Neural cell (in vitro differentiated cells): ENCODE results near the gene MYH1. TPM values are rescaled to one million over a fixed set of nuclear protein-coding genes. Genes with fewer than 3 reads are reported as not detected.

Source experiments
- H2AFZ ChIP-seq: fragments of 200-600, 300-800 bp; sonication (generic), shearing (Covaris generic); 2 replicates; pipeline ENCODE4 v1.6.0; 2014; ENCODE audit warnings: low read depth, mild to moderate bottlenecking, antibody characterized with exemption, low read length, moderate library complexity
- H3F3A ChIP-seq: fragments of 200-600 bp; shearing (Covaris generic); 2 replicates; pipeline ENCODE4 v1.6.1; 2016; ENCODE audit warnings: mild to moderate bottlenecking, moderate library complexity, mixed read lengths, antibody characterized with exemption, low read length; ENCODE audit not compliant: insufficient read depth, poor library complexity, severe bottlenecking
- H3K27ac ChIP-seq: fragments of 200-600, 300-800 bp; sonication (generic), shearing (Covaris generic); 2 replicates; pipeline ENCODE4 v1.5.1; 2014; ENCODE audit warnings: mild to moderate bottlenecking, low read length, moderate library complexity
- H3K27me3 ChIP-seq: fragments of 300-800, 200-600 bp; sonication (generic), shearing (Covaris generic); 2 replicates; pipeline ENCODE4 v1.6.0; 2014; ENCODE audit warnings: mild to moderate bottlenecking, low read depth, low read length, moderate library complexity; ENCODE audit not compliant: insufficient read depth
- H3K36me3 ChIP-seq: fragments of 300-800, 200-600 bp; sonication (generic), shearing (Covaris generic); 2 replicates; pipeline ENCODE4 v1.5.1; 2014; ENCODE audit warnings: mild to moderate bottlenecking, antibody characterized with exemption, low read length, moderate library complexity; ENCODE audit not compliant: insufficient read depth
- H3K4me2 ChIP-seq: fragments of 300-800, 200-600 bp; sonication (generic), shearing (Covaris generic); 2 replicates; pipeline ENCODE4 v1.6.0; 2014; ENCODE audit warnings: mild to moderate bottlenecking, low read length
- H3K4me3 ChIP-seq: fragments of 300-800, 200-600 bp; sonication (generic), shearing (Covaris generic); 2 replicates; pipeline ENCODE4 v1.5.1; 2014; ENCODE audit warnings: mild to moderate bottlenecking, low read length, moderate library complexity
- H3K79me2 ChIP-seq: fragments of 200-600 bp; shearing (Covaris generic); replicated peaks from 2 replicates; pipeline ENCODE4 v1.6.0; 2014; ENCODE audit warnings: mild to moderate bottlenecking, low read length, moderate library complexity; ENCODE audit not compliant: insufficient read depth
- H3K9ac ChIP-seq: fragments of 300-800, 200-600 bp; sonication (generic), shearing (Covaris generic); 2 replicates; pipeline ENCODE4 v1.6.1; 2016; ENCODE audit warnings: mild to moderate bottlenecking, low read length, mixed read lengths
- H3K9me2 ChIP-seq: fragments of 200-600 bp; shearing (Covaris generic); 2 replicates; pipeline ENCODE4 v1.6.1; 2016; ENCODE audit warnings: mild to moderate bottlenecking, low read length, mixed read lengths; ENCODE audit not compliant: insufficient read depth
- H3K9me3 ChIP-seq: fragments of 200-600, 300-800 bp; sonication (generic), shearing (Covaris generic); 2 replicates; pipeline ENCODE4 v1.6.1; 2016; ENCODE audit warnings: mild to moderate bottlenecking, mixed run types, low read length, moderate library complexity, mixed read lengths
- H4K20me1 ChIP-seq: fragments of 200-600 bp; shearing (Covaris generic); 2 replicates; pipeline ENCODE4 v1.6.1; 2016; ENCODE audit warnings: mild to moderate bottlenecking, mixed run types; ENCODE audit not compliant: insufficient read depth
- EP300 ChIP-seq: fragments of 450-650 bp; conservative IDR thresholded peaks from 2 replicates; pipeline ENCODE4 v1.6.1; 2014; ENCODE audit warnings: antibody characterized with exemption, mild to moderate bottlenecking, moderate library complexity; ENCODE audit not compliant: poor library complexity, severe bottlenecking
- EZH2 ChIP-seq: fragments of 200-600, 300-800 bp; shearing (Covaris generic), sonication (generic); IDR thresholded peaks from 2 replicates; pipeline ENCODE4 v1.6.1; 2014; ENCODE audit warnings: antibody characterized with exemption, low read length, borderline replicate concordance, mild to moderate bottlenecking; ENCODE audit not compliant: insufficient read depth, poor library complexity, severe bottlenecking
- MXI1 ChIP-seq: fragments of 450-650 bp; conservative IDR thresholded peaks from 2 replicates; pipeline ENCODE4 v1.6.1; 2014; ENCODE audit warnings: antibody characterized with exemption, mild to moderate bottlenecking; ENCODE audit not compliant: poor library complexity, severe bottlenecking
- POLR2AphosphoS5 ChIP-seq: IDR thresholded peaks from 2 replicates; pipeline ENCODE4 v1.6.1; 2012
- RAD21 ChIP-seq: fragments of 450-650 bp; conservative IDR thresholded peaks from 2 replicates; pipeline ENCODE4 v1.6.1; 2014; ENCODE audit warnings: antibody characterized with exemption, mild to moderate bottlenecking, moderate library complexity
- SMC3 ChIP-seq: fragments of 450-650 bp; conservative IDR thresholded peaks from 2 replicates; pipeline ENCODE4 v1.6.1; 2014; ENCODE audit warnings: antibody characterized with exemption, mild to moderate bottlenecking, moderate library complexity; ENCODE audit not compliant: poor library complexity
- TAF1 ChIP-seq: IDR thresholded peaks from 2 replicates; pipeline ENCODE4 v1.6.1; 2012; ENCODE audit warnings: low read depth
- polyA minus RNA-seq: library from RNA; depleted of rRNA, polyadenylated mRNA; stranded (reverse); fragments of >200 nt; gene quantifications from 2 replicates; pipeline ENCODE4 v1.2.3, GENCODE V29; 2014
- polyA plus RNA-seq: library from polyadenylated mRNA; depleted of rRNA; stranded (reverse); fragments of >200 nt; gene quantifications from 2 replicates; pipeline ENCODE4 v1.2.3, GENCODE V29; 2014
- TF ChIP-seq, protein P1 (sequence below): fragments of 450-650 bp; IDR thresholded peaks from 2 replicates; pipeline ENCODE4 v1.5.1; 2014; ENCODE audit warnings: antibody characterized with exemption, mild to moderate bottlenecking, moderate library complexity; ENCODE audit not compliant: poor library complexity, severe bottlenecking
- TF ChIP-seq, protein P2 (sequence below): IDR thresholded peaks from 2 replicates; pipeline ENCODE4 v1.6.1; 2012; ENCODE audit warnings: borderline replicate concordance

The MYH1 gene
- polyA plus RNA-seq (not detected in 2 replicates), polyA minus RNA-seq (not detected in 2 replicates)

DNA sequence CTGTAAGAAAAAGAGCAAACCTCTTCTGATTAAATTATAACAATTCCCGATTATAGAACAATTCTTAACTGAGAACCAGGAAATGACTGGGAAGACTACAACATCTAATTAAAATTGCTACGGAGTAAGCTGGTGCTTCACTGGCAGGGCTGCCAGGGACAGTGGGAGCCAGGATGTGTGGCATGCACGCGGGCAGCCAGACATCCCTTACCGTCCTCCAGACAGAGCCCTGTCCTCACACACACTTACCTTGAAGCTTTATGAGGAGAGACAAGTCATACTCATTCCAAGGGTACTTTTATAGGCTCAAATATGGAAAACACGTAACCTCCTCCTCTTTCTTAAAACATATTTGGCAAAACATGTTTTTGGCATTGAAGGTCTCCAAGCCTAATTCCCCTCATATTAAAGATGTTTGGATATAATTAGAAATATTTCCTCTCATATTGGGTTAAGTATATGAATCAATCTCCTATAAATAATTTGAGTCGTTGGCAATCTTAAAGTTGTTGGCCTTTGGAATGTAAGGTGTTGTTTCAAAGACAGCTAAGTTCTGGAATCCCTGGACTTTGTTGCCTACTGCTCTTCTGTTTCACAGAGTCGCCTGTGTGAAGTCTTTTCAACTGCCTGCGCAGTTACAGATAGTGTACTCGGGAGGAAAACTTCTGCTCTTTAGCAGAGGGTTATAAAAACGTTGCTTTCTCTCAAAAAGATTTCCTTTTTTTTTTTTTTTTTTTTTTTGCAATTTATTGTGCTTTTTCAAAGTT lies at the start of gene MYH1:
MYH1 (minus strand) TSS at position 272 of the 767 bp plus-strand sequence. CDS start 1,900 bp downstream, outside the sequence.
- Histone ChIP-seq H3K4me2 (no peak within 1 kb of the TSS), H3K36me3 (no peaks in the 10 kb centered on the region), H3K9me3 (no peaks in the 10 kb centered on the region), H4K20me1 (no peaks in the 10 kb centered on the region), H3K27me3 (no peaks in the 10 kb centered on the region), H3K27ac (no peak within 1 kb of the TSS), H3F3A (no peaks in the 10 kb centered on the region), H3K9ac (no peak within 1 kb of the TSS), H3K79me2 (no peaks in the 10 kb centered on the region), H2AFZ (no peak within 1 kb of the TSS), H3K9me2 (no peaks in the 10 kb centered on the region), H3K4me3 (no peak within 1 kb of the TSS)
- no peak for TF ChIP-seq EZH2
- no peak for TF ChIP-seq RAD21
- TF ChIP-seq SMC3: no peak
- no peak for TF ChIP-seq POLR2AphosphoS5
- no peak for TF ChIP-seq MXI1
- TF ChIP-seq TAF1: no peak
- TF ChIP-seq EP300: no peak
- TF ChIP-seq, protein P1, sequence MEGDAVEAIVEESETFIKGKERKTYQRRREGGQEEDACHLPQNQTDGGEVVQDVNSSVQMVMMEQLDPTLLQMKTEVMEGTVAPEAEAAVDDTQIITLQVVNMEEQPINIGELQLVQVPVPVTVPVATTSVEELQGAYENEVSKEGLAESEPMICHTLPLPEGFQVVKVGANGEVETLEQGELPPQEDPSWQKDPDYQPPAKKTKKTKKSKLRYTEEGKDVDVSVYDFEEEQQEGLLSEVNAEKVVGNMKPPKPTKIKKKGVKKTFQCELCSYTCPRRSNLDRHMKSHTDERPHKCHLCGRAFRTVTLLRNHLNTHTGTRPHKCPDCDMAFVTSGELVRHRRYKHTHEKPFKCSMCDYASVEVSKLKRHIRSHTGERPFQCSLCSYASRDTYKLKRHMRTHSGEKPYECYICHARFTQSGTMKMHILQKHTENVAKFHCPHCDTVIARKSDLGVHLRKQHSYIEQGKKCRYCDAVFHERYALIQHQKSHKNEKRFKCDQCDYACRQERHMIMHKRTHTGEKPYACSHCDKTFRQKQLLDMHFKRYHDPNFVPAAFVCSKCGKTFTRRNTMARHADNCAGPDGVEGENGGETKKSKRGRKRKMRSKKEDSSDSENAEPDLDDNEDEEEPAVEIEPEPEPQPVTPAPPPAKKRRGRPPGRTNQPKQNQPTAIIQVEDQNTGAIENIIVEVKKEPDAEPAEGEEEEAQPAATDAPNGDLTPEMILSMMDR: no peak

DNA sequence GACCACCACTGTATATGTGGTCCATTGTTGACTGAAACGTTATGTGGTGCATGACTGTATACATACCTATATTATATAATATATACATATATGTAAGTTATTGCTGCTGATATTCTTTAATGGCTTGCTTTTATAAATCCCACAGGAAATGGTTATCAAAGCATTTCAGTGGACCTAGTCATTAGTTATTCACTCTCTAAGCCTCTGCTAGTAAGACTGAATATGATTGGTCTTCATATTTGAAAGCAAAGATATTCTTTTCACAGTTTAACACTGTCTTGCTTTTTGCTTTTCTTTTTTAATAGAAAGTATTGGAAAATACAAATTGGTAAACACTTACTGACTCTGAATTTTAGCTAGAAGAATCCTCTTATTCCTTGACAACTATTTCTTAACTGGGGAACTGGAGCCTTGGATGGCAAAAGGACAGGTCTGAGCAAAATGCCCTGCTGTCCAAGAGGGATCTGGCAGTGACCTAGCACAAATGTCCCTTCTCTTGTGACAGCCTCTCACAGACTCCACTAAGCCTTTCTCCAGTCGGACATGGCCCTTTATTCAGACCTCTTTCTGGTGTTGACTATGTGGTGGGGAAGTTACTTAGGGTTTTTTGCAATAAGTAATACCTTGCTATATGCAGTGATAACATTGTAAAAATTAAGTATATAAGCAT lies 45.8 kb upstream of the MYH1 start:
- no peak overlapping the region for H3K9ac ChIP-seq
- H3F3A ChIP-seq: no peaks in the 10 kb centered on the region
- no peaks in the 10 kb centered on the region for H4K20me1 ChIP-seq
- no peak overlapping the region for H3K4me3 ChIP-seq
- no peak overlapping the region for H3K27ac ChIP-seq
- TF ChIP-seq EP300 (no peak), TAF1 (no peak), RAD21 (no peak), POLR2AphosphoS5 (no peak), EZH2 (no peak), SMC3 (no peak), MXI1 (no peak)
- TF ChIP-seq, protein P1: no peak
- TF ChIP-seq, protein P2, sequence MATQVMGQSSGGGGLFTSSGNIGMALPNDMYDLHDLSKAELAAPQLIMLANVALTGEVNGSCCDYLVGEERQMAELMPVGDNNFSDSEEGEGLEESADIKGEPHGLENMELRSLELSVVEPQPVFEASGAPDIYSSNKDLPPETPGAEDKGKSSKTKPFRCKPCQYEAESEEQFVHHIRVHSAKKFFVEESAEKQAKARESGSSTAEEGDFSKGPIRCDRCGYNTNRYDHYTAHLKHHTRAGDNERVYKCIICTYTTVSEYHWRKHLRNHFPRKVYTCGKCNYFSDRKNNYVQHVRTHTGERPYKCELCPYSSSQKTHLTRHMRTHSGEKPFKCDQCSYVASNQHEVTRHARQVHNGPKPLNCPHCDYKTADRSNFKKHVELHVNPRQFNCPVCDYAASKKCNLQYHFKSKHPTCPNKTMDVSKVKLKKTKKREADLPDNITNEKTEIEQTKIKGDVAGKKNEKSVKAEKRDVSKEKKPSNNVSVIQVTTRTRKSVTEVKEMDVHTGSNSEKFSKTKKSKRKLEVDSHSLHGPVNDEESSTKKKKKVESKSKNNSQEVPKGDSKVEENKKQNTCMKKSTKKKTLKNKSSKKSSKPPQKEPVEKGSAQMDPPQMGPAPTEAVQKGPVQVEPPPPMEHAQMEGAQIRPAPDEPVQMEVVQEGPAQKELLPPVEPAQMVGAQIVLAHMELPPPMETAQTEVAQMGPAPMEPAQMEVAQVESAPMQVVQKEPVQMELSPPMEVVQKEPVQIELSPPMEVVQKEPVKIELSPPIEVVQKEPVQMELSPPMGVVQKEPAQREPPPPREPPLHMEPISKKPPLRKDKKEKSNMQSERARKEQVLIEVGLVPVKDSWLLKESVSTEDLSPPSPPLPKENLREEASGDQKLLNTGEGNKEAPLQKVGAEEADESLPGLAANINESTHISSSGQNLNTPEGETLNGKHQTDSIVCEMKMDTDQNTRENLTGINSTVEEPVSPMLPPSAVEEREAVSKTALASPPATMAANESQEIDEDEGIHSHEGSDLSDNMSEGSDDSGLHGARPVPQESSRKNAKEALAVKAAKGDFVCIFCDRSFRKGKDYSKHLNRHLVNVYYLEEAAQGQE: no peak
- H3K79me2 ChIP-seq: no peaks in the 10 kb centered on the region
- no peaks in the 10 kb centered on the region for H3K36me3 ChIP-seq
- H3K4me2 ChIP-seq: no peak overlapping the region
- H3K9me2 ChIP-seq: no peaks in the 10 kb centered on the region
- H3K27me3 ChIP-seq: no peaks in the 10 kb centered on the region
- no peak overlapping the region for H2AFZ ChIP-seq
- no peaks in the 10 kb centered on the region for H3K9me3 ChIP-seq
